ENCODE measurements around the gene FEZ2.

DNA sequence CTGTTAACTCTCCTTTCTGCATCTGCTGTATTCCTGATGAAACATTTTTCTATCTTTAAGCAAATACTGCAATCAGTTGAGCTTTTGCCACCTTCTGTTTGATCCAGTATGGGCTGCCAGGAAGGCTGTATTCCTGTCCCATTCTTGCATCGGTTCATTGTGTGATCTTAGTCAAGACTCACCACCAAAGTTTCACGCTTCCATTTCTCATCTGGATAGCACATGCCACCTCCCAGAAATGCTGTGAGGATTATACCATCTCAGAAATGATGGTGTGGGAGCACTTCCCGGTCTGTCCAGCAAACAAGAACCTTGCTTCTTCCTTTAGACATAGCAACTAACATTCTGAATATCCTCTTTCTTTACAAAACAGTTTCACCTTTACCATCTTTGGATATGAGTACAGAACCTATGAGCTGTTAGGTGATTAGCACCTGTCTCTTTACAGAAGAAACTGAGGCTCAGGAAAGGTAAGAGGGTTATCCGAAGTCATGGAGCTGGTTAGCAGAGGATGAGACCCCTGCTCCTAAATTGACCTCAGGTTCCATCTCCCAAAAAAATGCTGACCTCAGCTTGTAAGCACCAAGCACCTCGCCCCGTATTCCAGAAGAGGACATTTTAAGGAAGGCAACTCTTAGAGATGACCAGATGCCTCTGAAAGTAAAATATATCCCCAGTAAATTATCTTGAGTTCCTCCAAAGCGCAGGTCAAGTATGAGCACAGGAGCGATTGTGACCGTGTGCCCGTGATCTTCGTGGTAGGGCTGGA, 56.8 kb downstream of the FEZ2 start:
- TF ChIP-seq, protein P1, sequence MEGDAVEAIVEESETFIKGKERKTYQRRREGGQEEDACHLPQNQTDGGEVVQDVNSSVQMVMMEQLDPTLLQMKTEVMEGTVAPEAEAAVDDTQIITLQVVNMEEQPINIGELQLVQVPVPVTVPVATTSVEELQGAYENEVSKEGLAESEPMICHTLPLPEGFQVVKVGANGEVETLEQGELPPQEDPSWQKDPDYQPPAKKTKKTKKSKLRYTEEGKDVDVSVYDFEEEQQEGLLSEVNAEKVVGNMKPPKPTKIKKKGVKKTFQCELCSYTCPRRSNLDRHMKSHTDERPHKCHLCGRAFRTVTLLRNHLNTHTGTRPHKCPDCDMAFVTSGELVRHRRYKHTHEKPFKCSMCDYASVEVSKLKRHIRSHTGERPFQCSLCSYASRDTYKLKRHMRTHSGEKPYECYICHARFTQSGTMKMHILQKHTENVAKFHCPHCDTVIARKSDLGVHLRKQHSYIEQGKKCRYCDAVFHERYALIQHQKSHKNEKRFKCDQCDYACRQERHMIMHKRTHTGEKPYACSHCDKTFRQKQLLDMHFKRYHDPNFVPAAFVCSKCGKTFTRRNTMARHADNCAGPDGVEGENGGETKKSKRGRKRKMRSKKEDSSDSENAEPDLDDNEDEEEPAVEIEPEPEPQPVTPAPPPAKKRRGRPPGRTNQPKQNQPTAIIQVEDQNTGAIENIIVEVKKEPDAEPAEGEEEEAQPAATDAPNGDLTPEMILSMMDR (IDR thresholded peaks at IDR 0.05): no peak
- TF ChIP-seq POLR2AphosphoS5 (IDR thresholded peaks at IDR 0.05) (no peak), POLR2A (IDR thresholded peaks at IDR 0.05) (no peak)
